A172 (cell line): ENCODE measurements around the gene SDK2. TPM values are rescaled to one million over a fixed set of nuclear protein-coding genes. Genes with fewer than 3 reads are reported as not detected.

Experiments used
- DNase-seq: peaks from one replicate; pipeline ENCODE4 v3.0.0-alpha.2; 2015; ENCODE audit warnings: low spot score
- total RNA-seq: library from RNA; depleted of rRNA; stranded (reverse); fragments of >200 nt; shearing (Covaris generic); gene quantifications from 2 replicates; pipeline ENCODE4 v1.2.3, GENCODE V29; 2014

The SDK2 gene
- total RNA-seq, 1 experiment from 2014 or later: 0.69 TPM

DNA sequence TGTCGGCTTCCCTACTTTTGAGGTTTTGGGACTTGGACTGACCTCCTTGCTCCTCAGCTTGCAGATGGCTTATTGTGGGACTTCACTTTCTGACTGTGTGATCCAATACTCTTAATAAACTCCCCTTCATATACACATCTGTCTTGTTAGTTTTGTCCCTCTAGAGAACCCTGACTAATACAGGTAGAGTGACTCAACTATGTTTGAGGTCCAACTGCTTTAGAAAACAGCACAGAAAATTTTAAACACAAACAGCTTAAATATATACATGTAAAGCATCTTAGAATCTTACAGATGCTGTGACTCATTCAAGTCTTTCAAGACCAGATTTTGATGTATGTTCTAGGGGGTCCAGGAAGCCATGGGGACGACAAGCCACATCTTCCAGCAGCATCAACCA is 11.7 kb downstream of the SDK2 start:
- no peak for DNase-seq

DNA sequence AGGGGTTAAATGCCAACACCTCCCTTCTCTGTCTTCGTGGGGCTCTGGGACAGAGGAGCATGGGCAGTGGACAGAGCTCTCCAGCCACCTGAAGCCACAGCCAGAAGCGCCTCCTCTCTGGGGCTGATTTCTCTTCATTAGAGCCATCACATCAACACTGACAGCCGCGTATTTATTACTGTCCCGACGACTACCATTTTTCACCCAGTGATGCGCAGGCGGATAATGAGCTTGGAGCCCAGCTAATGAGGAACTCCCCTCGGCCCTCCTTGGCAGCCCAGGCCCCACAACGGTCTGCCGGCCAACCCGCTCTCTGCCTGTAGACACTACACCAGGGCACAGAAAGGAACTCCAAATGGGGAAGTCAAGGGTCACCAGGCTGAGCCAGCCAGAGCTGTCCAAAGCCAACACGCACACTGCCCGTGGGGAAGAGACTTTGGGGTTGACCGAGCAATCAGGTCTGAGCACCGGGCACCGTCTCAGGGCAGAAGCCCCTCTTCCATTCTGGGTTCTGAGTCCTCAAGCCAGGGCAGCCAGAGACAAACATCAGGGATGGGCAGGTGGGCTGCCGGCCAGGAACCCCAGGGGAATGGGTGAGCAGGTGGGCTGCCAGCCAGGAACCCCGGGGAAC is 13.2 kb downstream of the SDK2 start:
- DNase-seq: no peak

DNA sequence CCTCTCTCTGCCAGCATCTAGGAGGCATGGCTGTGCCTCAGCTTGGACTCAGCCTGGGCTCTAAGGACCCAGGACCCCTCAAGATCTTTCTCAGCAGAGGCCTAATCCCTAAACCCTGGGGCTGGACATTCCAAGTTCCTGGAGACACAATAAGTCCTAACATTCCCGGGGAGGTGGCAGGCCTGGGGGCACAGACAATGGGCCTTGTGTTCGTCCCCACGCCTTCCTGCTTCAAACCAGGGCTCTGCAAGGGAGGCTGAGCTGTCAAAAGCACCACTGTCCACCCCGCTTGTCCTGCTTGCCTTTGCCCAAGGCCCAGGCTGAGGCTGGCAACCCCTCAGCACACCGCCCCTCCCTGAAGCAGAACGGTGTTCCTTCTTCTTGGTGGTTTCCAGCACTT is 13.7 kb downstream of the SDK2 start:
- DNase-seq: no peak

DNA sequence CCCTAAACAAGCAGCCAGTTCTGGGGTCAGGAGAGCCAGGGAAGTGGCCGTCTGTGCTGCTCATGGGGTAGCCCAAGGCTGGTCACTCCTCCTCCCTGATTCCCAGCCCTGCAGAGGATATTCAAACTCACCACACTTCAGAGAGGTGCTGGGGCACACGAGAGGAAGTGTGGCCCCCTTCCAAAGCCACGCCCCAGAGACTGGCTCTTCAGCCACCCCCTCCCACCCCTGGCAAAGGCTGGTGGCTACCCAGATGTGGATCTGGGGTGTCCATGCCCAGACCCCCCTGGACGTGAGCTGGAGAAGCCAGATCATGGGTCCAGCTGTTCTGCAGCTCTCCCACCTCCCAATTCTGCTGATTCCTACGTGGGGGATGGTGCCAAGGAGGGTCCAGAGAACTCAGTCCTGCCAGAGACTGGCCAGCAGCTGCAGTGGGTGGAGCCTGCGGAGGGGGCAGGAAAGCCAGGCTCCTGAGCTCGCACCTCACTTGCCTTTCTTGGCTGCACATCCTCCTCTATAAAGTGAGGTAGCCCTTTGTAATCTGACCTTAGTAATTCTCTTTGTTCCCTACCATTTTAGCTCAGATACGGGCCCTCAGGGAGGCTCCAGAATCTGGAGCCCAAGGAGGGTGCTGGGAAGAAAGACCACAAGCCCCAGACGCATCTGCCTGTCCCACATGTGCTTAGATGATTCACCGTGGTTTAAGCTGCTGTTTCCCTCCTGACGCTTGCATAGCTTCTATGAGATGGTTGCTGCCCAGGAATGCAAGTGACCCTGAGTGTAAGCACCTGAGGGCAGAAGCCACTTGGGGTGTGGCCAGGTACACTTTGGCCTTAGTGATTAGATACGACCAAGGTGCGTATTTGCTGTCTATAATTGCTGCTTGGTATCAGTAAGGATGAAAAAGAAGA is 15.3 kb downstream of the SDK2 start:
- peak; percentile 13 for DNase-seq

DNA sequence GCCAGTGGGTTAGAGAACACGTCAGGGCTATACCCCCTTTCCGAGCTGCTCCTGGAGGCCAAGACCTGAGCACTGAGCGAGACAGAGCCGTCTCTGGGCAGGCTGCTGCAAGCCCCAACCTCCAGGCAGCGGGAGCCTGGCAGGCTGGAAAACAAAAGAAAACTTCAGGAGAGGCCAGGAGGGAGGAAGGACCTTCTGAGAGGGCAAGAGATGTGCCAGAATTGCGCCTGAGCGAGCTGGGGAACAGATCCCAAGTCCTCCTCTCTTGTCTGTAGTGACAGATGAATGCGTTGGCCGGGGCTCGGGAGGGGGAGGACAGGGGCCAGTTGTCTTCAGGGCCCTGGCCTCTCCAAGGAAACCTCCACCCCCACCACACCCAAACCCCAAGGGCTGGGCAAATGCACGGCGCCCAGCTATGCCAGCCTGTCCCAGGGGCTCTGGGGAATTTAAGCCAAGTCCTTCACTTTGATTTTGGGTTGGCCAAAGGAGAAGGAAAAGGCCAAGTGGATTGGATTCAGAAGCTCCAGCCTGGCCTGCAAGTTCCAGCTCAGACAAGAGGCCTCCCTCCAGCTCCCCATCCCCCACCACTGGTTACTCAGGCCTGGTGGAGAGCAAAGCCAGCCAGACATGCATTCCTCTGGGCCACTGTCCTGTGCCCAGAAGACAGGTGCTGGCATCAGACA is 18.1 kb downstream of the SDK2 start:
- no peak for DNase-seq

DNA sequence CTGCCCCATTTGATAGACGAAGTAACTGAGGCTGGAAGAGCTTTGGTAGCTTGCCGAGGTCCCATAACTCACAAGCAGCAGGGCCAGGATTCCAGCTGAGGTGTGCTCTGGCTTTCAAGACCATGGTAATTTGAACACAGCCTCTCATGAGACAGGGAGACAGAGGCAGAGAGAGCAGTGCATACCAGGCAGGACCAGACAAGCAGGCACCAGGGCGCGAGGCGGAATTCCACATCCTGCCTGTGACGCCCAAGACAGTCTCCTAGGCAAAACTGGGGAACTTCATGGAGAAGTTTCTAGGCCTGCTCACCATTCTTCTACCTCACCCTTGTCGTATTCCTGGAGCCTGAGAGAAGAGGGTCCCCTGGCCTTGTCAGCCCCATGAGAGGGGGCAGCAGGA is 19.2 kb downstream of the SDK2 start:
- no peak for DNase-seq

DNA sequence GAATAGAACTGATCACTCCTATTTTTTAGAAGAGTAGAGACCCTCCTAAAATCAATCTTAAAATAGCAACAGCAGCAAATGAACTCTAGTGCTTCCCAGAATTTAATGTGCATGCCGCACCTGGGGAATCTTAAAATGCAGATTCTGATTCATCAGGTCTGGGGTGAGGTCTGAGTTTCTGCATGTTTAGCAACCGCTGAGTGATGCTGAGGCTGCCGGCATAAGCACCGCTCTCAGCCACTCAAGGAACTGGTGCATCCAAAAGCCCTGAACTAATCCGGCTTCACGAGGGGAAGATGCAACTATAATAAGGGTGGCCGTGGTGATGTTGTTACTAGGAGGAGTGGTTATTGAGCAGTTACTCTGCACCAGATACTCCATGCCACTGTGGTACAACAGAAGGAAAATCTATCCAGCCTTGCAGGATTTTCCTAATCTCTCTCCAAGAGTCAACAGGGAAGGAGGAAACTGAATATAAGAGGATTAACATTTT is 19.7 kb downstream of the SDK2 start:
- DNase-seq: no peak

DNA sequence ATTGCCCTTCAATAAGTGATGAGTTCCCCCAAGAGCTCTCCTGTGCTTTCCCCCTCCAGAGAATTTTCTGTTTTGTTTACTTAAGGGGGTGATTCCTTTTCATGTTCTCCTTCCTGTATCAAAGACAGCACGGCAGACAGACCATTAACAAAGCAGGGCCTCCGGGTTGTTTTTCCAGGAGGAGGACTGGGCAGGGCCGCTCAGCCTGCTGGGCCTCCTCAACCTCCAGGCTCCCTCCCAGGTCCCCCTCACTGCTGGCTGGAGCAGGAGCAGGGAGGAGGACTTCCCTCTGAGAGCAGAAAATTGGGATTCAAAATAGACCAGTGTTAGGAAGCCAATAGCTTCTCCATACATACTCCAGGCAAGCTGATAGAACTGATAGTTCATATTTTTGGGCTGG is 20.4 kb downstream of the SDK2 start:
- no peak for DNase-seq

DNA sequence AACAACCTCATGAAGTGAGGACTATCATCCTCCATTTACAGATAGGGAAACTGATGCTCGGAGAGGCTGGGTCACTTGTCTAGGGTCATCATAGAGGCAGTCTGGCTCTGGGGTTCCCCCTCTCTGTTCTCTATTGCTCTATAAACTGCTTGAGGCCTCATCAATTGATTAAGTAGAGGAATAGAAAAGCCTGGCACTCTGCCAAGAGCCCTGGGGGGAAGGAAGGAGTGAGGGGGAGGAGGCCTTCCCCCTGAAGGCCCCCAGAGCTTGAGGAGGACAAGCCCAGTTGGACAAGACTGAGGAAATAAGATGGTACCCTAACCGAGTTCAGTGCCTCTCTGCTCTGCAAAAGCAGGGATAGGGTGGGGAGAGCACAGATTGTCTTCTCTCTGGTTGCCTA is 21.0 kb downstream of the SDK2 start:
- no peak for DNase-seq

DNA sequence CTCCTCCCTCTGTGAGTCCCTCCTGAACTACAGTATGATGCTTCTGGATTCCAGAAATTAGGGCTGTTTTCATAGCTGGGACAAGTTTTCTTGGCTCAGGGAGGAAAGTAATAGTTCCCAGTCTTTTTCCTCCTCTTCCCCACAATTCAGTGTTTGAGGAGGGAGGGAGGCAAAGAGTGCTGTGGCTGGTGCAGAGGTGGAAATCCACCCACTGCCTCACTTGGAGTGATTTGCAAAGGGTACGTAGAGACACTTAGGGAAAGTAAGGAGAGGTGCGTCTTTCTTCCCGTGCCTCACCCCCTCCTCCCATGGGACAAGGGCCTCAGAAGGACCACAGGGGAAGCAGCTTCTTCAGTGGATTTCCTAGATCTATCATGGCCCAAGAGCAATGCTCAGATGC is 21.9 kb downstream of the SDK2 start:
- DNase-seq: no peak

DNA sequence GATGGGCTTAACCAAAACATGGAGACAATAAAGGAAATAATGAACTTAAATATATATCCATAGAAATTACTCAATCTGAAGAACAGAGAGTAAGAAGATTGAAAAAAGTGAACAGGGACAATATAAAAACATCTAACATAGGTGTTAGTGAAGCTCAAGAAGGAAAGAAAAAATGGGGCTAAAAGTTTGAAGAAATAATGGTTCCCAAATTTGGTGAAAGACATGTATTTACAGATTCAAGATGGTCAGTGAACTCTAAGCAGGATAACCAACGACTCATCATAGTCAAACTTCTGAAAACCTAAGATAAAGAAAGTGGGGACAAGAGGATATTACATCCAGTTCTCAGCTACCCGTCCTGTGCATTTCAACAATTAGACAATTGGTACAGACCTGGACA is 22.6 kb downstream of the SDK2 start:
- no peak for DNase-seq

DNA sequence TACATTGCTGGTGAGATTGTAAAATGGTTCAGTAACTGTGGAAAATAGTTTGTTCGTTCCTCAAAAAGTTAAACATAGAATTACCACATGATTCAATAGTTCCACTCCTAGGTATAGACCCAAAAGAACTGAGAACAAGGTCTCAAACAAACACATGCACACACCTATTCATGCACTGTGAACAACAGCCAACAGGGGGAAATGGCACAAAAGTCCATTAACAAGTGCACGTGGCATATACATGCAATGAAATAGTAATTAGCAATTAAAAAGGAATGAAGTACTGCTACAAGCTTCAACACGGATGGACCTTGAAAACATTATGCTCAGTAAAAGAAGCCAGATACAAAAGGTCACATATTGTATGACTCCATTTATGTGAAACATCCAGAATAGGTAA is 23.8 kb downstream of the SDK2 start:
- no peak for DNase-seq

DNA sequence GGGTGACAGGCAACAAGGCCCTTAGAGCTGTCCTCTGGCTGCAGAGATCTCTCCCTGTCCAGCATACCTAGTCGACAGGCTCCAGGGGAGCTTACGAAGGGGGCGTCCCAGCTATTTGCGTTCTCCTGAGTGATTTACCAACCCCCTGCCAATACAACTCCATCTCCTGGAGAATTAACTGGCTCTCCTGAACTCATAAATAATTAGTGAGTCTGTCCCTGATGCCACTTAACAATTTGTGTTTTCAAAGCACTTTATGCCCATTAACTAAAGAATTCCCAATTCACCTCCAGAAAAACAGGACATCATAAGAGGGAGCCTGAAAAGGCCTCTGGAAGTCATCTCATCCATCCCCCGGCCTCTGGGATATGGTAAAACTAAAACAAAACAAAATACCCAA is 26.7 kb downstream of the SDK2 start:
- no peak for DNase-seq

DNA sequence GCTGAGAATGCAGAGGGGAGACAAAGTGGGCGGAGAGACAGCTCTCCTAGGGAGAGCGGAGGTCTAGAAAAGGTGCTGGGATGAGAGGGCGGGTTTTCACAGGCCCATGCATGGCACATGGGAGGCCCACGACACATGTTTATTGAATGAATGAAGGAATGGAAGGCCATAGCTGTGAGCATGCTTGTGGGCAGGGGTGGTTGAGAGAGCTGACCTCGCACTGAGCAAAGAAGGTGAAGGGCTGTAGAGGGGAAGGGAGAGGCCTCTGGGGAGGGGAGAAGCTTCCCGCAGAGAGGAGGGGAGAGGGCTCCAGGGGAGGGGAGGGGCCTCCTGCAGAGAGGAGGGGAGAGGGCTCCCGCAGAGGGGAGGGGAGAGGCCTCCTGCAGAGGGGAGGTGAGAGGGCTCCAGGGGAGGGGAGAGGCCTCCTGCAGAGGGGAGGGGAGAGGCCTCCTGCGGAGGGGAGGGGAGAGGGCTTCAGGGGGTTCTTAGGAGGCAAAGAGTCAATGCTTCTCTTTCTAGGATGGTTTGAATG is 27.3 kb downstream of the SDK2 start:
- DNase-seq: no peak

DNA sequence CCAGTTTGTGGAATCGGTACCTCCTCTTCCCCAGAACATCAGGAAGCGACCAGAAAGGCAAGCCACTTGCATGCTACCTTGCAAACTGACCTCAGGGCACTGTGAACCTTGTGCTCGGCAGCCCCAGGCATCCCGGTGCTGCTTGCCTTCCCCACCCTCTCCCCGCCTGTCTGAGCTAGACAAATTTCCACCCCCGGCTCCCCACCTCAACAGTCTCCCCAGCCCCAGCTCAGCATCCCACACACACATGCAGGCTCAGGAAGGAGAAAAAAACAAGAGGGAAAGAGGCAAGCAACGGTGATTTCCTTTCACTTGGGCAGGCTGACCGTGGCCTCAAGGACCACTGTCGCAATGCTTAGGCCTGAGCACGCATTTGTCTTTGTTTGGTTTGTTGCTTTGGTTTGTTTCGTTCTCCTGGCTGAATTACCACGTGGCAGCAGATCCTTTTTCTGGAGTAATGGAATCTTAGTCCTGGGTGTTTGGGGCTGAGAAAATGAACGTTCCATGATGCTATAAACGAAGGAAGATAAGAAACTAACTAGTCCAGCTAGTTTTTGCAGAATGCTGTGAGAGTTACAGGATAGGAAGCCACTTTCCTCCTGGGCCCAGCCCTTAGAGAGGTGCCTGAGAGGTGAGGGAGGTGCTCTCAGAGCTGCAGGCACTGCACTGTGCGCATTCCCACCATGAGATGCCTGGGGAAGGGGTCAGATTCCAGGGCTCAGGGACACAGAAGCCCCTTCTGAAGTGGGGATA is 27.9 kb downstream of the SDK2 start:
- no peak for DNase-seq

DNA sequence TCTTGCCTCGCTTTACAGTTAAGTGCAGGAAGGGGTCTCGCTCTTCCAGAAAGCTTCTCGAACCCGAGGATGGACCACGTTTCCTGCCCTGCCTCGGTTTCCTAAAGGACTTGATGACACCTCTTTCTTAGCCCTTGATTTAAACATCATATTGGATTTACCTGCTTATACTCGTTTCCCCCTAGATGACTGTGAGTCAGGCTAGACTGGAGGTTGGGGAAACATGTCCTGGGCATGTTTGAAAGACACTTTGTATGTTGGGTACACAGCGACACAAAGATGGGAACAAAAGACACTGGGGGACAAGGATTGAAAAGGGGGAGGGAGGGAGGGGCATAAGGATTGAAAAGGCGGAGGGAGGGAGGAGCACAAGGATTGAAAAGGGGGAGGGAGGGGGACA is 30.0 kb downstream of the SDK2 start:
- DNase-seq: no peak

DNA sequence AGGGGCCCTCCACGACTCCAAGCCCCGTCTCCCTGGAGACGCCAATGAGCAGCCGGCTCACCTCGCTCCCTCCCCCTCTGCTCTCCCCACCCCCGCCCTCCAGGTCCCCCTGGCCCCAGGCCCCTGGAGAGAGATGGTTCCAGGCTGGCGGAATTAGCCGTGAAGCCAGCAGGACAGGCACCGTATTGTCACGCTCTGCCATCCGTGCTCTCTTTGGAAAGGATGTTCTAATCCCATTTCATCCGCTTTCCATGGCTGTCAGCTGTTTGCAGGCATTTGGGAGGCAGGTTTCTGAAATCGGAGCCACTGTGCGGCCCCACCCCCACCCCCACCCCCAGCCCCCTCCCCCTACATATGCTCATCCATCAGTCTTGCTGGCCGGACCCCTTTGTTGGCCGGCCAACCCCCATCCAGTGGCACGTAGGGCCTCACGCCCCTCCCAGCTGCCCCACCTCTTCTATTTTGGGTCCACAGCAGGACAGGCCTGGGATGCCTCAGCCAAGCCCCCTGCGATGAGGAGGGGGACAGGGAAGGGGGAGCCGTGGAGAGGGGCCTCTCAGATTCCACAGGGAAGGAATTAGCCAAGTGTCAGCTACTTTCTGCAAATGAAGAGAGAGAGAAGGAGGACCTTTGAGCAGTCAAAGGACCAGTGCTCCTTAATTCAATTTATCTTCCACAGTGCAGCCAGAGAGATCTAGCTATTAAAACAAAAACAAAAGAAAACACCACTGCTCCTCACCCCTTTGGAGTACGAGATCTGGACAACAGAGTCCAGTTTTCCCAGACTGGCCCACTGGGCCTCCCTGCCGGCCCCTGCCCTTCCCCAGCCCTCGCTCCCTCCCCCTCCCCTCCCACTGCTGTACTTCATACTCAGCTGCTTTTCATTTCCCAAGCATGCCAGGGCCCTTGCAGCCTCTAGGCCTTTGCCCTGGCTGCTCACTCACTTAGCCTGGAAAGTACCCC is 30.7 kb downstream of the SDK2 start:
- no peak for DNase-seq

DNA sequence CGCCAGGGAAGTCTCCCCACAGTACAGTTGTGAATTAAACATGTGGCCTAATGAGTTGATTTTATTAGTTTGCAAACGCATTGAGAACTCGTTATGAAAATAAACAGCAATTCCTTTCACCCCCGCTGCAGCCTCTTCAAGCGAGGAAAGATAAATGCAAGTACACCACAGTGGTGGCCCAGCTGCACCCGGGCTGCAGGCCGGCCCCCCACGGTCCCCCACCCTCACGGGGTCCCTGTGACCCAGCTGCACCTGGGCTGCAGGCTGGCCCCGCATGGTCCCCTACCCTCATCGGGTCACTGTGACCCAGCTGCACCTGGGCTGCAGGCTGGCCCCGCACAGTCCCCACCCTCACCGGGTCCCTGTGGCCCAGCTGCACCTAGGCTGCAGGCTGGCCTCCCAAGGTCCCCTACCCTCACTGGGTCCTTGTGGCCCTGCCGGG is 32.2 kb downstream of the SDK2 start:
- no peak for DNase-seq

DNA sequence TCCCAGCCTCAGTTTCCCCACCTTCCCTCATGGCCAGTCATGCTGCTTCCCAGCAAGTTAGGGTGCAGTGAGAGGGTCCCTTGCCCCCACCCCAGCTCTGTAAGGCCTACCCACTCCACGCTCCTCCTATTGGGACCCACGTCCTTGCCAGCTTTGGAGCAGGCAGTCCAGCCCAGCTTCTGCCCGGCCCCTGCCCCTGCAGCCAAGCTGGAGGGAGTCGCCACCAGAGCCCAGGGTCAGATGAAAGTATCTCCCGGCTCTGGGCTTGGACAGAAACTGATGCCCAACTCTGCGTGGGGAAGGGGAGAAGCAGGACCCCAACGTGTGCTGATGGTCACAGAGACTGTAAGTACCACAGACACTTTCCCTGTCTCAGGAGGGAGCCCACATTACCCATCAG is 32.6 kb downstream of the SDK2 start:
- no peak for DNase-seq

DNA sequence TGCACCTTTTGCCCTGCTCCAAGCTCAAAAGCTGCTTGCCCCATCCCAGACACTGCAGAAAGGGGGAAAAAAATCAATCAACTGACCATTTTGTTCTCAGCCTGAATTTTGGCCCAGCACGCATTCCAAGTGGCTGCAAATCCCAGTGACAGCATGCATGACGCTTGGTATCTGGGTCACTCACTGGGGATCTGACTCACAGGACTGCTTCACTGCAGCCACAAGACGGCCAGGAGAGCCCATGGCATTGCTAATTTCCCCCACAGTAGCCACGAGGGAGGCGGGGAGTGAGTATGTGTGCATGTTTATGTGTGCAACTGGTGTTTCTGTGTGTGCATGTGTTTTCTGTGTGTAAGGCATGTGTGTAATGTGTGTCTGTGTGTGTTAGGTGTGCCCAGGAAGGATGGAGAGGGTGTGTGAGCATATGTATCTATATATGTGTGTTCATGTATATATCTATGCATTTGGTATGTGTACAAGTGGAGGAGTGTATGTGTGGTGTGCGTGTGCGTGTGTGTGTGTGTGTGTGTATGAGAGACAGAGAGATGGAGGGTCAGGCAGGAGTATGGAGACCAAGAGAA is 33.8 kb downstream of the SDK2 start:
- DNase-seq: no peak
